ENCODE results near the gene PIK3CB. TPM values are rescaled to one million over a fixed set of nuclear protein-coding genes. Genes with fewer than 3 reads are reported as not detected.
"Not testable (repeated sequence)": the region's sequence is repeated elsewhere in the genome, so short reads cannot be mapped to it uniquely, and the experiment has no call there.

The PIK3CB gene
- total RNA-seq, 1 donor from 2014 or later = 26.1 TPM

DNA sequence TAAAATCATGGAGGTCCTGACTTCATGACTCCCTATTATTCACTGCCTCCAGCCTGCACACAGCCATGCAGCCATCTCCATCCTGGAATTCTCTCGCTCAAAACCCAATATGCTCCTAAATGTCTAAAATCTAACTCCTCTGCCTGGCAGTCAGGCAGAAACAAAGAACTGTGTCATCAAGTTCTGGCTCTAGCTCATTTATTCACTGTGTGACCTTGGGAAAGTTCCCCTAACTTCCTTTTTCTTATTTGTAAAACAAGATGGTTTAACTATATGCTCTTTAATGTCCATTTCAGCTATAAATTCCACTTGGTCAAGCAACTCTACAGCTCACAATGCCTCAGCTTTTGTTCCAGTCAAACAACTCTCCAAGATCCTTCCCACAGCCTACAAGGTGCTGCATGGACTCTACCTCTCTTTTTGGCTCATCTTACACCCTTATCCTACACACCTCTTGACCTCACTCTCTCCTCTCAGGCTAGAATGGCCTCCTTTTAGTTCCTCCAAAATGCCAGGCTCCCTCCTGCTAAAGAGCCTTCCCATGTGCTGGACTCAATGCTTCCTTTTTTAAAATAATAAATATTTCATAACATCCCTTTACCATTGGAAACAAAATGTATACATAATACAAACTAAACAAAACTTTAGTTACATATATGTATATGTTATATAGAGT, 16.4 kb downstream of the PIK3CB start:
- no peak for DNase-seq (ENCODE audit: low spot score)

DNA sequence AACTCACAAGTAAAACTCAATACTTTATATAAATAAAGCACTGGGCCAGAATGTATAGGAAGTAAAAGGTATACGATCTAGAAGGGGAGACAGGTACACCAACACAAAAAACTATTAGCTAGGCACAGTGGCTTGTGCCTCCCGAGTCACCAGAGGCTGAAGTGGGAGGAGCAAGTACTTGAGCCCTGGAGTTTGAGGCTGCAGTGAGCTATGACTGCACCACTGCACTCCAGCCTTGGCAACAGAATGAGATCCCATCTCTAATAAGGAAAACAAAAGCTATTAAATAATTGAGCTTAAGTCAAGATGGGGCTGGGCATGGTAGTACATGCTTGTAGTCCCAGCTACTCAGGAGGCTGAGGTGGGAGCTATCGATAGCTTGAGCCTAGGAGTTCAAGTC, 17.0 kb downstream of the PIK3CB start:
- intact Hi-C loops (cut with DNase I) = no loop called here
- no peak for DNase-seq (ENCODE audit: low spot score)

More for the DNA sequence above, 16.4 kb downstream of the PIK3CB start:
- intact Hi-C loops (cut with DNase I) = no loop called here

DNA sequence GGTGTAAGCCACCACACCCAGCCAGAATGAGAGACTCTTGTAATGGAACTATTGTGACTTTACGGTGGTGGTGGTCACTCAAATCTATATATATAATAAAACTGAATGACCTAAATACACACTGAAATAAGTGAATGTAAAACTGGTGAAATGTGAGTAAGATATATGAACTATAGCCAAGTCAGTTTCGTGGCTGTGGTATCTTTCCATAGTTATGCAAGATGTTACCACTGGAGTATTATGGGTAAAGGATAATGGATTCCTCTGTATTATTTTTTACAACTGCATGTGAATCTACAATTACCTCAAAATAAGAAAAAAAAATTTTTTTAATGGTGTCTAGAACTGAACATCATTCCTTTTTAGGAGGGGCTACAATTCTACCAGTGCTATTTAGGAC, 21.9 kb downstream of the PIK3CB start:
- intact Hi-C loops (cut with DNase I) = no loop called here
- no peak for DNase-seq (ENCODE audit: low spot score)

DNA sequence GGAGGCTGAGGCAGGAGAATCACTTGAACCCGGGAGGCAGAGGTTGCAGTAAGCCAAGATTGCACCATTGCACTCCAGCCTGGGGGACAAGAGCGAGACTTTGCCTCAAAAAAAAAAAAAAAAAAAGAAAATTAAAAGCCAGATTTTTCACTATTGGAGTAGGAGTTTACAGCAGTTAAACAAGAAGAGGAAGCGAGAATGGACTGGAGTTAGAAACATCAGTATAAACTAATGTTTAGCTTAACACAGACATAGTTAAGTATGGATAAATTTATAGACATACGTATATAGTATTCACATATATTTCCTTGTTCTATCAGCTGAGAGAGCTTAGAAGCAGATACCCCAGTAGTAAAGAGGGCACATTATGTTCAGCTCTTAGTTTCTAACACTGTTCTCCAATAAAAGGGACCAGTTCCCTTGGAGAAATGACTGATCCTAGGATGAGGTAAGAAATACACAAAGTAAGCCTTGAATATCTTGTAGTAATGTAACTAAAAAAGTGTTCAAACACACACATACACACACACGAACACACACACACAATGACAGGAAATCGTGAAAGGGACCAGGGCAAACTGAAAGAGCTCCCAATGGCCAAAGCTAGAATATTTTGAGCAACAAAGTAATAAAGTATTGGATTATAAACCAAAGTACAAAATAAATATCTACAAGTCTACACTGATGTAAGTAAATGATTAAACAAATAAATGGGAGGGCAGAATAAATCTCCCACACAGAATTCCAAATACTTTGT, 25.1 kb downstream of the PIK3CB start:
- intact Hi-C loops (cut with DNase I) = no loop called here
- no peak for DNase-seq (ENCODE audit: low spot score)

DNA sequence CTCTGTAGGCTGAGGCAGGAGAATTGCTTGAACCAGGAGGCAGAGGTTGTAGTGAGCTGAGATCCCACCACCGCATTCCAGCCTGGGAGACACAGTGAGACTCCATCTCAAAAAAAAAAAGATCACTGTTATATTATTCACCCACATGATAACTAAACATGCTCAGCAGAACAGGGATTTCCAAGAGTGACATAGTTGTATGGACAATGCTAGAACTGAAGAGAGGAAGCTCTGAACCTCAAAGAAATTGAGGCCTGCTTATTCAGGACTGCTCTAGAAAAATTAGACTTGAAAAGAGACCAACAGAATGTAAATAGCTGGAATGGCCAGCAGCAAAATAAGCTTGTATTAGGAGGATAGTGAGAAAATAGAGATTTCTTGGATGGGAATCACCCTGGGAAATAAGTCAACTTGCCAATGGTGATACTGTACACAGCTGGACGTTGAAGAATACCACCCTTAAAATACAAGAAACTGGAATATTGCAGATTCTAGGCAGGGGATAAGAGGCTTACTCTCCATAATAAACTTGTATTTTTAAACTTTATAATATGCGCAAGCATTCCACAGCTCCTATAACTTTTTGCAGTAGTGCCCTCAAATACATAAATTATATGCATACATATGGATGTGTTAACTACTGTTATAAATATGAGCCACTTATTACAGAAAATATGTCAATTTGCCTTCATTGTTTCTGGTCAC, 28.2 kb downstream of the PIK3CB start:
- intact Hi-C loops (cut with DNase I) = no loop called here
- DNase-seq (ENCODE audit: low spot score) = no peak

DNA sequence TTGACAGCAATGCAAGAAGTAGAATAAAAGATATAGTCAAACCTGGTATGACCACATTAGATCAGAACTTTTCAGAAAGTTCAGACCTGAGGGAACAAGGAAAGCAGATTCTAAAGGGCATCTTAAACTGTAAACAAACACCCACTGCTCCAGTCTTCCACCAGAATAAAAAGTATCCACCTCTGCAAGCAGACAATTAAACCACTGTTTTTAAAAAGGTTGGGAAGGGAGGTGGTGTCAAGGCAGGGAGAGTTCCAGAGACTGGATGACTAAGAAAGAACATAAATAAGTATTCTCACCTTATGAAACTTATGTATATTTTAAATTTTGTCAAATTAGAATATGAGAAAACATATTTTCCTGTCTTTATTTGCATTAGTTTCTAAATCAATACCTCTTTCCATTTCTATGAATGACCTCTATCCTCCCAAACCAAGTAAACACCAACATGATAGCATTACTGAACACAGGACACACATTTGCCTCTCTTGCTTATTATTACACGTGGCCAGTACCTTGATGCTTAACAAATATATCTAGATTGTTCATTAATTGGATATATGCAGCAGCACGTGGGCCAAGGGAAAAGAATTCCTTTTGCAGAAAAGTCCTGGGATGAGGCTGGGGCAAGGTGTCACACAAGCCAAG, 31.6 kb downstream of the PIK3CB start:
- DNase-seq (ENCODE audit: low spot score) = no peak
- intact Hi-C loops (cut with DNase I) = no loop called here

DNA sequence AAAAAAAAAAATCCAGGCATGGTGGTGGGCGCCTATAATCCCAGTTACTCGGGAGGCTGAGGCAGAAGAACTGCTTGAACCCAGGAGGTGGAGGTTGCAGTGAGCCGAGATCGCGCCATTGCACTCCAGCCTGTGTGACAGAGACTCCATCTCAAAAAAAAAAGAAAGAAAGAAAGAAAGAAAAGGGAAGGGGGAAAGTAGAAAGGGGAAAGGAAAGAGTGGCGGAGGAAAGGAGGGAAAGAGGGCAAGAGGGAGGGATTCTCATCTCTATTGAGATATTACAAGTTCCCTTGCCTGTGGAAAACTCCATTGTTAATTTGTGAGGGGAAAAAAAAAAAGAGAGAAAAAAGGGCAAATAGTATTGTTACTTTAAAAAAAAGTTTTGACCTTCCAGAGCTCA, 32.5 kb downstream of the PIK3CB start:
- DNase-seq (ENCODE audit: low spot score); intact Hi-C loops (cut with DNase I): not testable (repeated sequence)

DNA sequence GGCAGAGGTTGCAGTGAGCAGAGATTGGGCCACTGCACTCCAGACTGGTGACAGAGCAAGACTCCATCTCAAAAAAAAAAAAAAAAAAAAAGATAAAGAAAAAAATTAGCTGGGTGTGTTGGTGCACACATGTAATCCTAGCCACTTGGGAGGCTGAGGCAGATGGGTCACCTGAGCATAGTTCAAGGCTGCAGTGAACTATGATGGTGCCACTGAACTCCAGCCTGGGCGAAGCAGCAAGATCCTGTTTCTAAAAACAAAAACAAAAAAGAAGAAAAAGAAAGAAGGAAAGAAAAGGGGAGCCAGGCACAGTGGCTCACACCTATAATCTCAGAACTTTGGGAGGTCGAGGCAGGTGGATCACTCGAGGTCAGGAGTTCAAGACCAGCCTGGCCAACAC, 32.9 kb downstream of the PIK3CB start:
- intact Hi-C loops (cut with DNase I) = no loop called here
- no peak for DNase-seq (ENCODE audit: low spot score)

DNA sequence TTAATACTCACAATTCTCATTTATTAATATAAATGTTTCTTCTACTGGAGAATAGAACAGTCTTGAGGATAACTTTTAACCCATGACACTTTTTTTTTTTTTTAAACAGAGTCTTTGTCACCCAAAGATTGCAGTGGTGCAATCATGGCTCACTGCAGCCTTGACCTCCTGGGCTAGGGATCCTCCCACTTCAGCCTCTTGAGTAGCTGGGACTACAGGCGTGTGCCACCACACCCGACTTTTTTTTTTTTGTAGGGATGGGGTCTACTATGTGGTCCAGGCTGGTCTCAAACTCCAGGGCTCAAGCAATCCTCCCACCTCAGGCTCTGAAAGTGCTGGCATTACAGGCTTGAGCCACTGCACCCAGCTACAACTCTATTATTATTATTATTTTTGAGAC, 34.5 kb downstream of the PIK3CB start:
- intact Hi-C loops (cut with DNase I) = no loop called here
- no peak for DNase-seq (ENCODE audit: low spot score)

DNA sequence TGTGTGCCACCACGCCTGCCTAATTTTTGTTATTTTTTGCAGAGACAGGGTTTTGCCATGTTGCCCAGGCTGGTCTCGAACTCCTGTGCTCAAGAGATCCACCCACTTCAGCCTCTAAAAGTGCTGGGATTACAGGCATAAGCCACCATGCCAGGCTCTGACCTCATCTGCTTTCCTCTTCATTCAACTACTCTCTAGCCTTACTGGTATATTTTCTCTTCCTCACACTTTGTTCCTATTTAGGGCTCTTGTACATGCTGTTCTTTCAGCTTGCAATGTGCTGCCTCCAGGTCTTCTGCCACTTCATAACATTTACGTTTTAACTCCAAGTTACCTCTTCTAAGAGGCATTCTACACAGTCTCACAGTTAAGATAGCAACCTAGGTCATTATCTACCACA, 34.9 kb downstream of the PIK3CB start:
- no peak for DNase-seq (ENCODE audit: low spot score)
- intact Hi-C loops (cut with DNase I) = no loop called here

DNA sequence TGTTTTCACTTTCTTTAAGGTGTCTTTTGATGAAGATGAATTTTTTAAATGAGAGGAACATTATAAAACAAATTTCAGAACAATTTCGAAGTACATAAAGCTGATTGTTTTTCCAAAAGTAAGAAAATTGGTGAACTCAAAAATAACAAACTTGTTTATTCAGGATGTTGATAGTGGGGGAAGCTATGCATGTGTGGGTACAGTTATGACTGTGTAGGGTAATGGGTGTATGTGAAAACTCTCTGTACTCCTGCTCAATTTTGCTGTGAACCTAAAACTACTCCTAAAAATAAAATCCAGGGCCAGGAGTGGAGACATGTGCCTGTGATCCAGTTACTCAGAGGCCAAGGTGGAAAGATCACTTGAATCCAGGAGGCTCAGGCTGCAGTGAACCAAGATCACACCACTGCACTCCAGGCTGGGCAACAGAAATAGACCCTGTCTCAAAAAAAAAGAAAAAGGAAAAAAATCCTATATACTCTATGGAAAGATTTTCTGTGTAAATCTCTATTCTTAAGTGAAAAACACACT, 37.2 kb downstream of the PIK3CB start:
- intact Hi-C loops (cut with DNase I) = no loop called here
- no peak for DNase-seq (ENCODE audit: low spot score)

DNA sequence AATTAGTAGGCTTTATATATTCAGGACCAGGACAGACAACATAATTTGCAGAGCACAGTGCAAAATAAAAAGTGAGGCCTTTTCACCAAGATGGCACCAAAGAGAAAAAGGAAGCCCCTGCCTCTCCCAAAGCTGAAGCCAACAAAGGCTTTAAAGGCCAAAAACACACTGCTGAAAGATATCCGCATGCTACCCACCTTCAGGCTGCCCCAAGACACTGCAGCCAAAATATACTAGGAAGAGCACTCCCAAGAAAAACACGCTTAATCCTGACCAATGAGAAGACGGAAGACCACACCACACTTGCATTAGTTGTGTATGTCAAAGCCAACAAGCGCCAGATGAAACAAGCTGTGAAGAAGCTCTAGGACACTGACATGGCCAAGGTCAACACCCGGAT, 38.0 kb downstream of the PIK3CB start:
- intact Hi-C loops (cut with DNase I) = no loop called here
- no peak for DNase-seq (ENCODE audit: low spot score)

DNA sequence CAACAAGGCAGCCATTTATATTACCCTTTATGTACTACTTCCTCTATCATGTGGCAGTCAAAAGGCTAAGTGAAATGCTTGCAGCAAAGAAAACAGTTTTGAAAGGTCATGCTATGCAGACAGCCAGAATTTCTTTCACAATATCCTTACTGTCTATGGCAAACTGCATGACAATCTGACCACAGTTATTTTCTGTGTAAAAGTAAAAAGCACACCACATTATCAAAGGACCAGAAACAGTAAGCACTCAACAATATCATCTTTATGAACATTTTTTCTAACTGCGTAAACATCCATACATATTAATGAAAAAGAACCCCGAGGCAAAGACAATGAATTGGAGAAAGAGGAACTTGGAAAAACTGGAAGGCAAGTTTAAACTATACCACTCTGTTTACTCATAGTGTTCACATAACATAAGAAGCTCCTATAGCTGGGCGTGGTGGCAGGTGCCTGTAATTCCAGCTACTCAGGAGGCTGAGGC, 47.9 kb downstream of the PIK3CB start:
- intact Hi-C loops (cut with DNase I) = no loop called here

DNA sequence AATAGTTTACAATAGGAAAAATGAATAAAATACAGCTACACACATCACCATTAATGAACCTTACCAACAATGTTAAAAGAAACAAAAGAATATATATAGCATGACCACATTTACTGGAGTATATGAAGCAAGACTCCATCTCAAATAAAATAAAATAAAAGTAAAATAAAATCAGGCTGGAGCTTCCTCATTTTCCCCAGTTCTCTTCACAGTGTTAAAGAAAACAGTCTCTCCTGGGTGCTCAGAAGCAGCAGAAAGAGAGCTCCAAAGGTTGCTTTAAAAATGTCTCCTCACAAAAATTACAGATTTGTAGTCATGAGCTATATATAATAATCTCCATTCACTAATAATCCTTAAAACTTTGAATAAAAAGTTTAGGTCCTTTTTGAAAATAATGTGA, 48.8 kb downstream of the PIK3CB start:
- no peak for DNase-seq (ENCODE audit: low spot score)
- intact Hi-C loops (cut with DNase I) = no loop called here

More for the DNA sequence above, 47.9 kb downstream of the PIK3CB start:
- DNase-seq (ENCODE audit: low spot score) = no peak

DNA sequence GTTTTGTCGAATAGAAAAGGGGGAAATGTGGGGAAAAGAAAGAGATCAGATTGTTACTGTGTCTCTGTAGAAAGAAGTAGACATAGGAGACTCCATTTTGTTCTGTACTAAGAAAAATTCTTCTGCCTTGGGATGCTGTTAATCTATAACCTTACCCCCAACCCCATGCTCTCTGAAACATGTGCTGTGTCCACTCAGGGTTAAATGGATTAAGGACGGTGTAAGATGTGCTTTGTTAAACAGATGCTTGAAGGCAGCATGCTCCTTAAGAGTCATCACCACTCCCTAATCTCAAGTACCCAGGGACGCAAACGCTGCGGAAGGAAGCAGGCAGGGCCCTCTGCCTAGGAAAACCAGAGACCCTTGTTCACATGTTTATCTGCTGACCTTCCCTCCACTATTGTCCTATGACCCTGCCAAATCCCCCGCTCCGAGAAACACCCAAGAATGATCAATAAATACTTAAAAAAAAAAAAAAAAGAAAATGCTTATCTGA, 49.3 kb downstream of the PIK3CB start:
- DNase-seq (ENCODE audit: low spot score); intact Hi-C loops (cut with DNase I): not testable (repeated sequence)

DNA sequence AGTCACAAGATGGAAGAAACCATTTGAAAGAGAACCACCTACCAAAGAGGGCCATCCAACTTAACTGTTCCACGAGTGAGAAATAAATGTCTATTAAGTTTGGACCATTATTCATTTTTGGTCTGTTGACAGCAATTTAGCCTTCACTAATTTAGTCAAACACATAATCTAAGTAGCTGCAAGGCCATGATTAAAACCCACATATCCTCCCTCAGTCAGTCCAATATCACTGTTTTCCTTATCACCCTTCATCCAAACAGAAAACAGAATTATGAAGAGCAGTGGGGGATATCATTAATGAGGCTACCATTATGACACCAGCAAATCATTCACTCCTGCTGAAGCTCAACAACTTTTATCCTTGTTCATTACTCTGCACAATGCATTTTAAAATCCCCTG, 52.0 kb downstream of the PIK3CB start:
- DNase-seq (ENCODE audit: low spot score) = no peak
- intact Hi-C loops (cut with DNase I) = no loop called here

DNA sequence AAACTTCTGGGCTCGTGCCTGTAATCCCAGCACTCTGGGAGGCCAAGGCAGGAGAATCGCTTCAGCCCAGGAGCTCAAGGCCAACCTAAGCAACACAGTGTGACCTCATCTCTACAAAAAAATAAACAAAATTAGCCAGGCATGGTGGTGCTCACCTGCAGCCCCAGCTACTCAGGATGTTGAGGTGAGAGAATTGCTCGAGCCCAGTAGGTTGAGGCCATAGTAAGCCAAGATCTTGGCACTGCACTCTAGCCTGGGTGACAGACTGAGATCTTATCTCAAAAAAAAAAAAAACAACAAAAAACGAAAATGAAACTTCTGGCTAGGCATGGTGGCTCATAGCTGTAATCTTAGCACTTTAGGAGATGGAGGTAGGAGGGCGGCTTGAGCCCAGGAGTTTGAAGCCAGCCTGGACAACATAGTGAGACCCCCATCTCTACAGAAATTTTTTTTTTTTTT, 53.7 kb downstream of the PIK3CB start:
- no peak for DNase-seq (ENCODE audit: low spot score)
- intact Hi-C loops (cut with DNase I) = no loop called here

DNA sequence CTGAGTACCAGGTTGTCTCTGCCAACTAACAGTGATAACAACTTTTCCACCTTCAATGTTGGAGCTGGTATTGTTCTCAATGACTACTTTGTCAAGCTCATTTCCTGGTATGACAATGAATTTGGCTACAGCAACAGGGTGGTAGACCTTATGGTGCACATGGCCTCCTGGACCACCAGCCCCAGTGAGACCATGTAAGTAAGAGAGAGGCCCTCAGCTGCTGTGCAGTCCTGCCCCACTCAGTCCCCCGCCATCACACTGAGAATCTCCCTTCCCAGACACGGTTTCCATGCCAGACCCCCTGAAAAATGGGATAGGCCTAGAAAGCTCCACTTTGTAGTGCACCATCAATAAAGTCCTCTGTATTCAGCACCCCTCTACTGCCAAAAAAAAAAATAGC, 56.1 kb downstream of the PIK3CB start:
- no peak for DNase-seq (ENCODE audit: low spot score)
- intact Hi-C loops (cut with DNase I) = loop anchor here (5.0 kb wide), 2 partner anchors 54 to 134 kb away; partner anchors contain the start of gene PIK3CB

DNA sequence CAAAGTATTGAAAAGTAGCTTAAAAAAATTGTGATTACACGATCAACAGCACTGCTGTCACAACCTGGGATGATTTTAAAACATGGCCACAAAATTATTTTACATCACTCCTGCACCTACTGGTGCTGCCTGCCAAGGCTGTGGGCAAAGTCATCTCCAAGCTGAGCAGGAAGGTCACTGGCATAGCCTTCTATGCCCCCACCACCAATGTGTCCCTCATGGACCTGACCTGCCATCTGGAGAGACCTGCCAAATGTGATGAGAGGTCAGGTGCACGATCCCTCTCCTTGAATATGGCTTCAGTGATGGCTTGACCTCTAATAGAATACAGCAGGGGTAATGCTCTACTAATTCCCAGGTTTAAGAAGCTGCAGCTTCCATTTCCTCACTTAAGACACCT, 57.8 kb downstream of the PIK3CB start:
- intact Hi-C loops (cut with DNase I) = loop anchor here (5.0 kb wide), 2 partner anchors 55 to 135 kb away; partner anchors contain the start of gene PIK3CB
- no peak for DNase-seq (ENCODE audit: low spot score)

All from cardiac septum (tissue), 1 donor.